GM19468 (cell line): Measurements from ENCODE around the gene MORN3.
"Not testable (repeated sequence)": the region's sequence is repeated elsewhere in the genome, so short reads cannot be mapped to it uniquely, and the experiment has no call there.

Source experiments
- ATAC-seq: cut with Tn5 transposase; IDR thresholded peaks from one replicate; pipeline ENCODE4 v1.9.1; 2021; ENCODE audit warnings: mild to moderate bottlenecking, moderate library complexity, moderate number of reproducible peaks; ENCODE audit not compliant: unreplicated experiment; ENCODE audit errors: extremely low read depth

Gene MORN3

DNA sequence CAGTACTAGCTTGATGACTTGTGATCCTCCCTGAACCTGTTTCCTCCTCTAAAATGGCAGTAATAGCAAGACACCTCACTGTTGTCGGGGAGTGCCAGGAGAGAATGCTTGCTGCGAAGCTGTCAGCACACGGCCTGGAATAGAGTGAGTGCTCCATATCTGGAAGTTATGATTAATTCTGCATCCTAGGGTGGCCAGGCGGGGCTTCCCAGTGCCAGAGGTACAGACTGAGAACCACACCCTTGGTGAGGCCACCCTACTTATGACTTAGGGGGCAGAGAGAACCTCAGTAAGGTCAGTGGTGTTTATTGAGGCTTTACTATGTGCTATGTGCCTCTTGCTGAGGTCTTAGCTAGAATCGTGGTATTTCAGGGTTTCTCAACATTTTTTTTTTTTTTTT is 20.1 kb downstream of the MORN3 start:
- ATAC-seq, result no peak

GRCh38 chr12:121648458-121649028 is 20.9 kb downstream of the MORN3 start:
- no peak for ATAC-seq

GRCh38 chr12:121641343-121641630 is 28.2 kb downstream of the MORN3 start:
- ATAC-seq, result no peak

- no peak for ATAC-seq
Observed at GRCh38 chr12:121638298-121639202, 30.9 kb downstream of the MORN3 start.

DNA sequence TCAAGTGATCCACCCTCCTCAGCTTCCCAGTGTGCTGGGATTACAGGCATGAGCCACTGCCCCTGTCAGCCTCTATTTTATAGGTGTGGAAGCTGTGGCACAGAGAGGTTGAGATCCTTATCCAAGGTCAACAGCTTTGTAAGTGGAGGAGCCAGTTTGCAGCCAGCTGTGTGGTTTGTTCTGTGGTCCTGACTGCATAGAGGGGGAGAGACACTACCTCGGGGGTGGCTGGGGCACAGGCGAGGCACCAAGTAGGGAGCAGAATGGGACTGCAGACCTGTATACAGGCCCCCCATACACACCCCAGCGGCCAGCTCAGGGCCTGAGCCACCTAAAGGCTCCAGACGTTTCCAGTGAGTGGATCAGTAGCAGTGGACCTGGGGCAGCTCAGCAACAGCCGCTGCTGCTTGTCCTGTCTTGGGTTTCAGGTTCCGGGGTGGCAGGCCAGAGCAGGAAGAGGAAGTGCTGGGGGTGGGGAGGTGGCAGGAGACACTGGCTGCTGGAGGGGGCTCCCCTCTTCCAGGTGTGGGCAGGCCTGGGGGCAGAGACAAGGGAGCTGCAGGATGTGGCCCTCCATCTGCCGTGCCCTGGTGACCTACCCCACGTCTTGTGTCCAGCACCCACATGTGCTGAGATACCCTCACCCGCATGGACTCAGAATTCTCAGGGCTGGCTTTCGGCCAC is 32.1 kb downstream of the MORN3 start:
- ATAC-seq, result no peak

DNA sequence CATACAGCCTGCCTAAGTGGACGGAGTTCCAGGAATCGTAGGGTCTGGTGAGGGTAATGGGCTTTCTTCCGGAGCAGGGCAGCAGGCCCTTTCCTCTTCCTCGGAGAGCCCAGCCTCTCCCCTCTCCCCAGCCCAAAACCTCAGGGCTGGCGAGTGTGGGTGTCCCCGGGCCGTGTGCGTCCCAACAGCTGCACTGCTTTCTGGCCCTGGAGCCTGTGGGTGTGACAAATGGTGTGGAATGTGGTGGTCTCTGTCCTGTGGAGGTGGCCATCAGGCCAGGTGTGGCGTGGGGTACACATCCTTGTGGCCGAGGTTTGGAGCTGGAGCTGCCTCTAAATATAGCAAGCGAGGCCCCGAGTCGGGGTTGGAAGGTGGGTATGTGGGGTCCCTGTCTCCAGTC is 34.6 kb downstream of the MORN3 start:
- no peak for ATAC-seq

- not testable (repeated sequence) for ATAC-seq
Observed at GRCh38 chr12:121633833-121634196, 35.6 kb downstream of the MORN3 start.

- no peak for ATAC-seq
Observed at GRCh38 chr12:121632069-121632970, 37.1 kb downstream of the MORN3 start.

- ATAC-seq, result no peak
Observed at GRCh38 chr12:121630791-121631355, 38.6 kb downstream of the MORN3 start.

DNA sequence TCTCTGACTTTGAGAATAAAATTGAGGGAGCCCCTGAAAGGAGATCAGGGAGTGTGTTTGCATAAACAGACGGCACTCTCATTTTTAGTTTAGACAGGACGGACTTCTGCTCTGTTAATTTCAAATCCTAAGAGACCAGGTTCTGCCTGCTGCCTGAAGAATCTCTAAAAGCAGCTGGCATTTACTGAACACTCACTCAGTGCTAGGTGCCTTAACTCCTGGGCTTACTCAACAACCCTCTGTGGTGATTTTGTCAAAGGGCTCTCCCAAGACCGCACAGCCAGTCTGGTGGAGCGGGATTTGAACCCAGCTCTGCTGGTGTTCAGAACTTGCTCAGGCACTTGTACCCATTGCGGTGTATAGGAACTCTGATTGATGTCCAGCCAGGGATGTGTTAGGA is 40.9 kb downstream of the MORN3 start:
- ATAC-seq, result no peak

- ATAC-seq, result no peak
Observed at GRCh38 chr12:121628037-121628436, 41.4 kb downstream of the MORN3 start.

DNA sequence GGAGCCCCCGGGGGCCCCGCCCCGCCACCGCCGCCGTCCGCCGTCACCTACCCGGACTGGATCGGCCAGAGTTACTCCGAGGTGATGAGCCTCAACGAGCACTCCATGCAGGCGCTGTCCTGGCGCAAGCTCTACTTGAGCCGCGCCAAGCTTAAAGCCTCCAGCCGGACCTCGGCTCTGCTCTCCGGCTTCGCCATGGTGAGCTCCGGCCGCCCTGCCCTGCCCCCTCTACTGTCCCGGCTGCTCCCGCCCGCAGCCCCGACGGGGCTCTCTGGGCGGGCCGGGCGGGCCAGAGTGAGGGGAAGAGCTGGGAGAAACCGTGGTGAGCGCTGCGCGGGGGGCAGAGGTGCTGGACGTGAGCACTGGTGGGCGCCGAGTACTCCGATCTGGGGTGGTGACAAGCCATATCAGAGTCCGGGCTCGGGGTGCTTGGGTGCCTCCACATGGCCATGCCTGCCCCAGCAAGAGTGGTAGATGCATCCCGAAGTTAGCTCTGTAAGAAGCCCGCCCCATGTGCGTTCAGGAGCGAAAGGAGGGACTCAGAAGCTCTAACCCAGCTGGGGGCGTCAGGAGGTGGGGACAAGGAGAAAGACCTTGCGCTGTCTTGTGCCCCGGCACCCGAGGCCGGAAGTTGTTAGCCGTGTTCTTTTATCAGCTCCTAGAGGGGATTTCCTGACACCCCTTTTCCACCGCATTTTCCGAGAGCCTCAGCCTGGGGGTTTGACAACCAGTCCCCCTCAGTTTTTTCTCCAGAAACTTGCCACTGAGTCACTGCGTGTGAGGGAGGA is 42.4 kb downstream of the MORN3 start:
- ATAC-seq, result no peak

GRCh38 chr12:121626087-121626852 is 43.2 kb downstream of the MORN3 start, which contains the start of gene ORAI1:
Gene ORAI1, plus strand, starts transcription at chr12:121626530.
- peak; percentile 50 for ATAC-seq

- no peak for ATAC-seq
Observed at GRCh38 chr12:121620333-121620891, 49.0 kb downstream of the MORN3 start.

DNA sequence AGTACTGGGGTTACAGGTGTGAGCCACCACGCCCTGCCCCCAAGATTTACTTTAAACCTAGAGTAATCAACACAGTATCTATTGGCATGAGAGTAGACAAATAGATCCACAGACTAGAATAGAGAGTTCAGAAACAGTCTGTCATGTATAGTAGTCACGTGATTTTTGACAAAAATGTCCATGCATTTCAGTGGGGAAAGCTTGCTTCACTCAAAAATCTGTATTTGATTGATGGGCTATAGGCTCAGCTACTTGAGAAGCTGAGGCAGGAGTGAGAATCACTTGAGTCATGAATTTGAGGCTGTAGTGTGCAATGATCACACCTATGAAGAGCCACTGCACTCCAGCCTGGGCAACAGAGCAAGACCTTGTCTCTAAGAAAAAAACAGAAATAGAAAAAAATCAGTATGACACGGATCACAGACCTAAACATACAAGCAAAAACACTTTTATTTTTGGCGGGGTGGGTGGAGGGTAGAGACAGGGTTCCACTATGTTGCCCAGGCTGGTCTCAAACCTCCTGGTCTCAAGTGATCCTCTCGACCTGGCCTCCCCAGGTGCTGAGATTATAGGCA is 50.7 kb downstream of the MORN3 start:
- no peak for ATAC-seq

GRCh38 chr12:121614872-121615467 is 54.5 kb downstream of the MORN3 start:
- ATAC-seq, result no peak

DNA sequence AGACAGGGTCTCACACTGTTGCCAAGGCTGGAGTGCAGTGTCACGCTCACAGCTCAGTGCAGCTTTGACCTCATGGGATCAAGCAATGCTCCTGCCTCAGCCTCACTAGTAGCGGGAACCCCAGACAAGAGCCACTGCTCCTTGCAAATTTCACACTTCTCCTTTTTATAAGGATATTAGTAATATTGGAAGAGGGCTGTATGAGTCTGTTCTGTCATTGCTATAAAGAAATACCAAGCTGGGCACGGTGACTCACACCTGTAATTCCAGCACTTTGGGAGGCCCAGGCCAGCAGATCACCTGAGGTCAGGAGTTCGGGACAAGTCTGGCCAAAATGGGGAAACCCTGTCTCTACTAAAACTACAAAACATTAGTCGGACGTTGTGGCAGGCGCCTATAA is 56.0 kb downstream of the MORN3 start:
- ATAC-seq, result no peak

GRCh38 chr12:121611306-121611705 is 58.1 kb downstream of the MORN3 start:
- ATAC-seq, result no peak
